K562 (cell line): ENCODE measurements around the gene SBF1. TPM values are rescaled to one million over a fixed set of nuclear protein-coding genes. Genes with fewer than 3 reads are reported as not detected.
A peak's percentile ranks its signal among the peaks of the same experiment; 100 is the strongest.

Experiments
- ATAC-seq: fragments of 200-7000 bp; cut with Tn5 transposase; 3 replicates; pipeline ENCODE4 v1.9.1; 2020; ENCODE audit warnings: moderate library complexity
- BruUV-seq: library from RNA; stranded (reverse); fragments of 400-500 nt; replicated peaks from 2 replicates; lab custom pipeline; 2021; lab: Mats Ljungman, UMichigan
- CTCF ChIA-PET: fragments of 300-600 bp; formaldehyde crosslinking; extraction: SDS; loops from one replicate; lab custom pipeline; 2021; ENCODE audit warnings: low intra/inter-chr PET ratio; lab: Yijun Ruan, JAX
- POLR2A ChIA-PET: fragments of 300-600, 350-650 bp; sonication (Branson Sonifier 250); formaldehyde crosslinking; extraction: SDS; loops from one replicate; lab custom pipeline; 2021; ENCODE audit warnings: antibody characterized with exemption, inconsistent platforms; lab: Yijun Ruan, JAX
- DNase-seq, 4 experiments: peaks; one replicate each; pipeline versions ENCODE4 v3.0.0 to v3.0.0-alpha.2; 2011 to 2018; ENCODE audit warnings: low spot score in 3 of 4, mixed read lengths in 3 of 4; ENCODE audit errors: extremely low read depth in 1 of 4
- FAIRE-seq: peaks from 2 replicates; lab custom pipeline; 2011; peaks lifted over from hg19 to GRCh38; lab: Jason Lieb, UNC
- H2AFZ ChIP-seq: 2 replicates; pipeline ENCODE4 v1.6.0; 2011; ENCODE audit warnings: low read depth, low read length, control low read depth, inconsistent platforms
- H3K27ac ChIP-seq: fragments of 200-600 bp; 3 replicates; pipeline ENCODE4 v1.8.0; 2011; ENCODE audit warnings: low read depth, mild to moderate bottlenecking, control low read depth, inconsistent platforms, low read length, moderate library complexity, mixed read lengths; ENCODE audit errors: extremely low read depth
- H3K27me3 ChIP-seq, 2 experiments: fragments of 300-600 bp in 1 of 2; 2 replicates in 1 of 2; 3 replicates in 1 of 2; pipeline versions ENCODE4 v1.6.0 to v1.8.0; 2011; ENCODE audit warnings: inconsistent platforms in 2 of 2, low read length in 2 of 2, mild to moderate bottlenecking in 1 of 2, mixed read lengths in 1 of 2, moderate library complexity in 1 of 2; ENCODE audit not compliant: control insufficient read depth in 2 of 2, insufficient read depth in 2 of 2
- H3K36me3 ChIP-seq: fragments of 300-600 bp; 3 replicates; pipeline ENCODE4 v1.8.0; 2011; ENCODE audit warnings: mild to moderate bottlenecking, low read length, inconsistent platforms; ENCODE audit not compliant: control insufficient read depth, insufficient read depth
- H3K4me1 ChIP-seq, 2 experiments: fragments of 200-600 bp in 1 of 2; replicated peaks in 1 of 2; 2 replicates in 1 of 2; 3 replicates in 1 of 2; pipeline versions ENCODE4 v1.5.1 to v1.8.0; 2011; ENCODE audit warnings: inconsistent platforms in 2 of 2, low read length in 2 of 2, mild to moderate bottlenecking in 1 of 2, mixed read lengths in 1 of 2, moderate library complexity in 1 of 2; ENCODE audit not compliant: control insufficient read depth in 2 of 2, insufficient read depth in 2 of 2
- H3K4me2 ChIP-seq: 2 replicates; pipeline ENCODE4 v1.6.1; 2011; ENCODE audit warnings: low read length, control low read depth, inconsistent platforms, mixed read lengths; ENCODE audit not compliant: insufficient read depth
- H3K4me3 ChIP-seq: fragments of 200-600 bp; sonication (generic), shearing (Covaris generic); 2 replicates; pipeline ENCODE4 v1.5.1; 2016; ENCODE audit warnings: control low read depth, inconsistent platforms
- H3K79me2 ChIP-seq: fragments of 200-600 bp; 3 replicates; pipeline ENCODE4 v1.8.0; 2011; ENCODE audit warnings: low read length, inconsistent platforms; ENCODE audit not compliant: control insufficient read depth, insufficient read depth
- H3K9ac ChIP-seq, 2 experiments: 2 replicates each; pipeline versions ENCODE4 v1.6.0 to v1.6.1; 2011; ENCODE audit warnings: low read depth in 2 of 2, low read length in 2 of 2, control low read depth in 1 of 2, inconsistent platforms in 1 of 2, mild to moderate bottlenecking in 1 of 2, mixed read lengths in 1 of 2; ENCODE audit not compliant: insufficient read depth in 1 of 2
- H3K9me1 ChIP-seq: one replicate; pipeline ENCODE4 v1.6.0; 2011; ENCODE audit warnings: inconsistent platforms, mild to moderate bottlenecking, low read length, moderate library complexity; ENCODE audit not compliant: control insufficient read depth, insufficient read depth
- H3K9me3 ChIP-seq: replicated peaks from 2 replicates; pipeline ENCODE4 v1.5.1; 2011; ENCODE audit warnings: low read depth, low read length, inconsistent platforms; ENCODE audit not compliant: control insufficient read depth, insufficient read depth
- H4K20me1 ChIP-seq: replicated peaks from 2 replicates; pipeline ENCODE4 v1.6.1; 2011; ENCODE audit warnings: low read length, inconsistent platforms, mixed read lengths; ENCODE audit not compliant: control insufficient read depth, insufficient read depth
- AFF4 ChIP-seq: sonication (generic); formaldehyde crosslinking; IDR thresholded peaks from 2 replicates; pipeline ENCODE4 v1.8.0; 2023; ENCODE audit warnings: mild to moderate bottlenecking, missing genetic modification reagents
- FOXA1 ChIP-seq: fragments of 450-650 bp; IDR thresholded peaks from 2 replicates; pipeline ENCODE4 v1.6.1; 2016; ENCODE audit warnings: mild to moderate bottlenecking, borderline replicate concordance
- HMG20B ChIP-seq: fragments of 250-450 bp; sonication (Bioruptor Pico); IDR thresholded peaks from 2 replicates; pipeline ENCODE4 v1.5.0; 2021; ENCODE audit warnings: mild to moderate bottlenecking
- NCOA6 ChIP-seq: fragments of 450-650 bp; IDR thresholded peaks from 2 replicates; pipeline ENCODE4 v1.6.1; 2017; ENCODE audit warnings: mild to moderate bottlenecking
- NCOR1 ChIP-seq: fragments of 450-650 bp; IDR thresholded peaks from 2 replicates; pipeline ENCODE4 v1.6.1; 2016; ENCODE audit warnings: mild to moderate bottlenecking, moderate library complexity
- ZBTB33 ChIP-seq: sonication (generic); formaldehyde crosslinking; IDR thresholded peaks from 2 replicates; pipeline ENCODE4 v1.8.1; 2023; ENCODE audit warnings: mild to moderate bottlenecking, missing genetic modification reagents
- ZNF224 ChIP-seq: sonication (generic); formaldehyde crosslinking; IDR thresholded peaks from 2 replicates; pipeline ENCODE4 v1.8.0; 2022; ENCODE audit warnings: mild to moderate bottlenecking, missing genetic modification reagents
- ZNF511 ChIP-seq: sonication (generic); formaldehyde crosslinking; IDR thresholded peaks from 2 replicates; pipeline ENCODE4 v1.8.0; 2022; ENCODE audit warnings: mild to moderate bottlenecking, missing genetic modification reagents
- WGBS: fragments of 100-300 bp; shearing (Covaris generic); methylation state at CpG from one replicate; pipeline ENCODE4 v1.1.6; 2016; ENCODE audit warnings: low coverage, mixed read lengths; ENCODE audit not compliant: insufficient coverage; ENCODE audit errors: missing lambda C conversion rate; 5-methylcytosine and 5-hydroxymethylcytosine counted together
- in situ Hi-C: fragments of 300-500 bp; cut with MboI; formaldehyde crosslinking; loops from 4 replicates; pipeline ENCODE4 v1.15.0; 2018; ENCODE audit warnings: inconsistent platforms, mixed read lengths
- intact Hi-C: fragments of 100-400 bp; cut with micrococcal nuclease; formaldehyde crosslinking; loops from 2 replicates; pipeline ENCODE4 v1.14.2; 2022
- polyA plus RNA-seq, 8 experiments: library from polyadenylated mRNA; depleted of rRNA in 4 of 8; stranded (reverse) in 5 of 8; unstranded in 3 of 8; fragments of >200 nt; fragmentation: Nextera tagmentation in 2 of 8; fragmentation: Illumina TruSeq in 1 of 8; extraction: Ambion mirVana in 2 of 8; extraction: Trizol in 1 of 8; gene quantifications; 2 replicates each; pipeline versions ENCODE4 v1.2.1 to v1.2.3, GENCODE V29; 2011 to 2014; ENCODE audit warnings: inconsistent platforms in 1 of 8, missing spikeins in 1 of 8
- total RNA-seq, 7 experiments: library from RNA; depleted of rRNA in 6 of 7; stranded (reverse); fragments of >200 nt in 6 of 7; fragmentation: Illumina TruSeq in 2 of 7; extraction: Trizol in 2 of 7; gene quantifications; 2 replicates each; pipeline versions ENCODE4 v1.2.1 to v1.2.3, GENCODE V29; 2011 to 2021; ENCODE audit warnings: low replicate concordance in 1 of 7

The SBF1 gene
- total and polyA plus RNA-seq, 9 of the 15 experiments (the other 6 are each of a cell fraction or from before 2014, with no cell fraction given), result 0.44 to 50.4 (median 11.4) TPM

GRCh38 chr22:50481045-50481439 is 6.2 kb upstream of the SBF1 start:
- TF ChIP-seq FOXA1 (no peak), HMG20B (no peak), NCOR1 (no peak), AFF4 (no peak), ZBTB33 (CRISPR knock-in tag) (peak; percentile 55; the same call in 1 of the 2 replicates), NCOA6 (peak; percentile 57), ZNF224 (CRISPR knock-in tag) (no peak), ZNF511 (CRISPR knock-in tag) (no peak)
- Histone ChIP-seq H3K4me3 (peak overlapping the region; percentile 55), H3K4me1 (peaks cover 4 to 56% of the 10 kb centered on the region in 2 experiments; a peak in 3 of 5 replicates), H3K9me3 (no peaks in the 10 kb centered on the region), H4K20me1 (no peaks in the 10 kb centered on the region), H3K27ac (no peak overlapping the region), H3K27me3 (no peaks in the 10 kb centered on the region), H3K36me3 (no peaks in the 10 kb centered on the region), H3K79me2 (no peaks in the 10 kb centered on the region), H3K9me1 (no peaks in the 10 kb centered on the region), H2AFZ (peak overlapping the region; percentile 55; the same call in 1 of the 2 replicates), H3K4me2 (peak overlapping the region; percentile 74; the same call in 1 of the 2 replicates), H3K9ac (peak overlapping the region; percentile 70 to 80; a peak in 3 of 4 replicates)
- no TSS peak for BruUV-seq
- in situ Hi-C loops, result no loop called here
- no peak for DNase-seq
- WGBS, result 41% methylated on average over 13 of the region's 45 CpGs
- ChIA-PET CTCF (no interaction called here), POLR2A (interaction anchor here (0.7 kb wide), 1 partner anchor 83 kb away, joined by 3 read pairs; no protein-coding TSS in a partner anchor)
- FAIRE-seq, result no peak
- intact Hi-C loops, result no loop called here
- ATAC-seq, result no peak
